K562 (cell line): ENCODE measurements around the gene KMT2D. TPM values are rescaled to one million over a fixed set of nuclear protein-coding genes. Genes with fewer than 3 reads are reported as not detected.

Experiments
- ATAC-seq: fragments of 200-7000 bp; cut with Tn5 transposase; 3 replicates; pipeline ENCODE4 v1.9.1; 2020; ENCODE audit warnings: moderate library complexity
- BruUV-seq: library from RNA; stranded (reverse); fragments of 400-500 nt; replicated peaks from 2 replicates; lab custom pipeline; 2021; lab: Mats Ljungman, UMichigan
- CTCF ChIA-PET: fragments of 300-600 bp; formaldehyde crosslinking; extraction: SDS; loops from one replicate; lab custom pipeline; 2021; ENCODE audit warnings: low intra/inter-chr PET ratio; lab: Yijun Ruan, JAX
- POLR2A ChIA-PET: fragments of 300-600, 350-650 bp; sonication (Branson Sonifier 250); formaldehyde crosslinking; extraction: SDS; loops from one replicate; lab custom pipeline; 2021; ENCODE audit warnings: antibody characterized with exemption, inconsistent platforms; lab: Yijun Ruan, JAX
- DNase-seq, 4 experiments: peaks; one replicate each; pipeline versions ENCODE4 v3.0.0 to v3.0.0-alpha.2; 2011 to 2018; ENCODE audit warnings: low spot score in 3 of 4, mixed read lengths in 3 of 4; ENCODE audit errors: extremely low read depth in 1 of 4
- FAIRE-seq: peaks from 2 replicates; lab custom pipeline; 2011; peaks lifted over from hg19 to GRCh38; lab: Jason Lieb, UNC
- H2AFZ ChIP-seq: 2 replicates; pipeline ENCODE4 v1.6.0; 2011; ENCODE audit warnings: low read depth, low read length, control low read depth, inconsistent platforms
- H3K27ac ChIP-seq: fragments of 200-600 bp; 3 replicates; pipeline ENCODE4 v1.8.0; 2011; ENCODE audit warnings: low read depth, mild to moderate bottlenecking, control low read depth, inconsistent platforms, low read length, moderate library complexity, mixed read lengths; ENCODE audit errors: extremely low read depth
- H3K27me3 ChIP-seq, 2 experiments: fragments of 300-600 bp in 1 of 2; 2 replicates in 1 of 2; 3 replicates in 1 of 2; pipeline versions ENCODE4 v1.6.0 to v1.8.0; 2011; ENCODE audit warnings: inconsistent platforms in 2 of 2, low read length in 2 of 2, mild to moderate bottlenecking in 1 of 2, mixed read lengths in 1 of 2, moderate library complexity in 1 of 2; ENCODE audit not compliant: control insufficient read depth in 2 of 2, insufficient read depth in 2 of 2
- H3K36me3 ChIP-seq: fragments of 300-600 bp; 3 replicates; pipeline ENCODE4 v1.8.0; 2011; ENCODE audit warnings: mild to moderate bottlenecking, low read length, inconsistent platforms; ENCODE audit not compliant: control insufficient read depth, insufficient read depth
- H3K4me1 ChIP-seq, 2 experiments: fragments of 200-600 bp in 1 of 2; replicated peaks in 1 of 2; 2 replicates in 1 of 2; 3 replicates in 1 of 2; pipeline versions ENCODE4 v1.5.1 to v1.8.0; 2011; ENCODE audit warnings: inconsistent platforms in 2 of 2, low read length in 2 of 2, mild to moderate bottlenecking in 1 of 2, mixed read lengths in 1 of 2, moderate library complexity in 1 of 2; ENCODE audit not compliant: control insufficient read depth in 2 of 2, insufficient read depth in 2 of 2
- H3K4me2 ChIP-seq: 2 replicates; pipeline ENCODE4 v1.6.1; 2011; ENCODE audit warnings: low read length, control low read depth, inconsistent platforms, mixed read lengths; ENCODE audit not compliant: insufficient read depth
- H3K4me3 ChIP-seq: fragments of 200-600 bp; sonication (generic), shearing (Covaris generic); 2 replicates; pipeline ENCODE4 v1.5.1; 2016; ENCODE audit warnings: control low read depth, inconsistent platforms
- H3K79me2 ChIP-seq: fragments of 200-600 bp; 3 replicates; pipeline ENCODE4 v1.8.0; 2011; ENCODE audit warnings: low read length, inconsistent platforms; ENCODE audit not compliant: control insufficient read depth, insufficient read depth
- H3K9ac ChIP-seq, 2 experiments: 2 replicates each; pipeline versions ENCODE4 v1.6.0 to v1.6.1; 2011; ENCODE audit warnings: low read depth in 2 of 2, low read length in 2 of 2, control low read depth in 1 of 2, inconsistent platforms in 1 of 2, mild to moderate bottlenecking in 1 of 2, mixed read lengths in 1 of 2; ENCODE audit not compliant: insufficient read depth in 1 of 2
- H3K9me1 ChIP-seq: one replicate; pipeline ENCODE4 v1.6.0; 2011; ENCODE audit warnings: inconsistent platforms, mild to moderate bottlenecking, low read length, moderate library complexity; ENCODE audit not compliant: control insufficient read depth, insufficient read depth
- H3K9me3 ChIP-seq: replicated peaks from 2 replicates; pipeline ENCODE4 v1.5.1; 2011; ENCODE audit warnings: low read depth, low read length, inconsistent platforms; ENCODE audit not compliant: control insufficient read depth, insufficient read depth
- H4K20me1 ChIP-seq: replicated peaks from 2 replicates; pipeline ENCODE4 v1.6.1; 2011; ENCODE audit warnings: low read length, inconsistent platforms, mixed read lengths; ENCODE audit not compliant: control insufficient read depth, insufficient read depth
- WGBS: fragments of 100-300 bp; shearing (Covaris generic); methylation state at CpG from one replicate; pipeline ENCODE4 v1.1.6; 2016; ENCODE audit warnings: low coverage, mixed read lengths; ENCODE audit not compliant: insufficient coverage; ENCODE audit errors: missing lambda C conversion rate; 5-methylcytosine and 5-hydroxymethylcytosine counted together
- in situ Hi-C: fragments of 300-500 bp; cut with MboI; formaldehyde crosslinking; loops from 4 replicates; pipeline ENCODE4 v1.15.0; 2018; ENCODE audit warnings: inconsistent platforms, mixed read lengths
- intact Hi-C: fragments of 100-400 bp; cut with micrococcal nuclease; formaldehyde crosslinking; loops from 2 replicates; pipeline ENCODE4 v1.14.2; 2022
- polyA plus RNA-seq, 8 experiments: library from polyadenylated mRNA; depleted of rRNA in 4 of 8; stranded (reverse) in 5 of 8; unstranded in 3 of 8; fragments of >200 nt; fragmentation: Nextera tagmentation in 2 of 8; fragmentation: Illumina TruSeq in 1 of 8; extraction: Ambion mirVana in 2 of 8; extraction: Trizol in 1 of 8; gene quantifications; 2 replicates each; pipeline versions ENCODE4 v1.2.1 to v1.2.3, GENCODE V29; 2011 to 2014; ENCODE audit warnings: inconsistent platforms in 1 of 8, missing spikeins in 1 of 8
- total RNA-seq, 7 experiments: library from RNA; depleted of rRNA in 6 of 7; stranded (reverse); fragments of >200 nt in 6 of 7; fragmentation: Illumina TruSeq in 2 of 7; extraction: Trizol in 2 of 7; gene quantifications; 2 replicates each; pipeline versions ENCODE4 v1.2.1 to v1.2.3, GENCODE V29; 2011 to 2021; ENCODE audit warnings: low replicate concordance in 1 of 7
- TF ChIP-seq, protein P1 (sequence below), 2 experiments: fragments of 450-650 bp; IDR thresholded peaks; 2 replicates each; pipeline ENCODE4 v1.6.1; 2016
- TF ChIP-seq, protein P2 (sequence below): sonication (generic); formaldehyde crosslinking; IDR thresholded peaks from 2 replicates; pipeline ENCODE4 v1.9.0; 2022; ENCODE audit warnings: mild to moderate bottlenecking, missing genetic modification reagents

KMT2D gene
- total and polyA plus RNA-seq, 9 of the 15 experiments (the other 6 are each of a cell fraction or from before 2014, with no cell fraction given) = 0.22 to 93.7 (median 13.7) TPM

DNA sequence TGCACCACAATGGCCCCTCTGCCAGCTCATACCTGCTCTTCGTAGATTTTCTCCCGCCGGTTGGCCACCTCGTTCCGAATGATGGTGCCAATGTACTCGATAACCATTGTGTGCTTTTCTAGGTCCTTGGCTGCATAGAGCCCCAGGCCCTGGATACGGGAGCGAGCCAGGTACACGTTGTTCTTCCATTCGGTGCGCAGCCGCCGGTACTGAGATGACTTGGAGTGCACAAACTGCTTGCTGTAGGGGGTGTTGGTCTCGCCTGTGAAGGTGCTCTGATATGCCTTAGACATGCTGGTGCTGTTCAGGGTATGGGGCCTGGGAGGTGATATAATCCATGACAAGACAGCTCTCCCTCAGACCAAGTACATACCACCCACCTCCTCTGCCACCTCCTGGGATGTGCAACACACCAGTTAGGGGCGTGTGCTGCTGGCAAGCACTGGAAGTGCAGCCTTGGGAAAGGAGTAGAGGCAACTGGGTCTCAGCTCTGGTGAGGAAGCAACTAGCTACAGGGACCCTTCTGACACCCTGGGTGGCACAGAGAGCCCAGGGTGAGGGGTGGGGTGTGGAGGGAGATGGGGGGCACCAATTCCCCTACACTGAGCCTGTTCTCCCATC is 37.9 kb downstream of the KMT2D start:
- intact Hi-C loops (no loop called here), in situ Hi-C loops (no loop called here)
- H3K79me2 ChIP-seq = peaks cover 8% of the 10 kb centered on the region
- no peak overlapping the region for H3K4me2 ChIP-seq
- no peaks in the 10 kb centered on the region for H3K27me3 ChIP-seq
- ATAC-seq = no peak
- H3K36me3 ChIP-seq = peaks cover 72% of the 10 kb centered on the region
- H3K9ac ChIP-seq = no peak overlapping the region
- H3K9me1 ChIP-seq = no peaks in the 10 kb centered on the region
- 0 out of 2 replicates have a peak, but pooled peaks cover 5% of the 10 kb centered on the region for H4K20me1 ChIP-seq
- H3K4me3 ChIP-seq = no peak overlapping the region
- BruUV-seq = no TSS peak
- no peak overlapping the region for H3K27ac ChIP-seq
- TF ChIP-seq, protein P1, sequence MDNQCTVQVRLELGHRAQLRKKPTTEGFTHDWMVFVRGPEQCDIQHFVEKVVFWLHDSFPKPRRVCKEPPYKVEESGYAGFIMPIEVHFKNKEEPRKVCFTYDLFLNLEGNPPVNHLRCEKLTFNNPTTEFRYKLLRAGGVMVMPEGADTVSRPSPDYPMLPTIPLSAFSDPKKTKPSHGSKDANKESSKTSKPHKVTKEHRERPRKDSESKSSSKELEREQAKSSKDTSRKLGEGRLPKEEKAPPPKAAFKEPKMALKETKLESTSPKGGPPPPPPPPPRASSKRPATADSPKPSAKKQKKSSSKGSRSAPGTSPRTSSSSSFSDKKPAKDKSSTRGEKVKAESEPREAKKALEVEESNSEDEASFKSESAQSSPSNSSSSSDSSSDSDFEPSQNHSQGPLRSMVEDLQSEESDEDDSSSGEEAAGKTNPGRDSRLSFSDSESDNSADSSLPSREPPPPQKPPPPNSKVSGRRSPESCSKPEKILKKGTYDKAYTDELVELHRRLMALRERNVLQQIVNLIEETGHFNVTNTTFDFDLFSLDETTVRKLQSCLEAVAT (IDR thresholded peaks at IDR 0.05) = no peak
- TF ChIP-seq, protein P2, sequence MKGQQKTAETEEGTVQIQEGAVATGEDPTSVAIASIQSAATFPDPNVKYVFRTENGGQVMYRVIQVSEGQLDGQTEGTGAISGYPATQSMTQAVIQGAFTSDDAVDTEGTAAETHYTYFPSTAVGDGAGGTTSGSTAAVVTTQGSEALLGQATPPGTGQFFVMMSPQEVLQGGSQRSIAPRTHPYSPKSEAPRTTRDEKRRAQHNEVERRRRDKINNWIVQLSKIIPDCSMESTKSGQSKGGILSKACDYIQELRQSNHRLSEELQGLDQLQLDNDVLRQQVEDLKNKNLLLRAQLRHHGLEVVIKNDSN (CRISPR knock-in tag) = 0 out of 2 replicates have a peak, but pooled peaks have one; percentile 14
- WGBS = 89% methylated on average over 15 of the region's 15 CpGs
- no peak overlapping the region for H2AFZ ChIP-seq
- no peaks in the 10 kb centered on the region for H3K9me3 ChIP-seq
- H3K4me1 ChIP-seq = peaks cover 21 to 23% of the 10 kb centered on the region in 2 experiments
- ChIA-PET CTCF (interaction anchor here (1.2 kb wide), 1 partner anchor 26 kb away, joined by 3 read pairs; no protein-coding TSS in a partner anchor), POLR2A (interaction anchor here (1.0 to 3.4 kb wide), 3 partner anchors 8 to 14 kb away, joined by 3 to 22 read pairs (median 8); no protein-coding TSS in a partner anchor)
- FAIRE-seq = no peak
- DNase-seq = no peak
